Measurements from ENCODE around the gene TCF12.

TCF12 gene

DNA sequence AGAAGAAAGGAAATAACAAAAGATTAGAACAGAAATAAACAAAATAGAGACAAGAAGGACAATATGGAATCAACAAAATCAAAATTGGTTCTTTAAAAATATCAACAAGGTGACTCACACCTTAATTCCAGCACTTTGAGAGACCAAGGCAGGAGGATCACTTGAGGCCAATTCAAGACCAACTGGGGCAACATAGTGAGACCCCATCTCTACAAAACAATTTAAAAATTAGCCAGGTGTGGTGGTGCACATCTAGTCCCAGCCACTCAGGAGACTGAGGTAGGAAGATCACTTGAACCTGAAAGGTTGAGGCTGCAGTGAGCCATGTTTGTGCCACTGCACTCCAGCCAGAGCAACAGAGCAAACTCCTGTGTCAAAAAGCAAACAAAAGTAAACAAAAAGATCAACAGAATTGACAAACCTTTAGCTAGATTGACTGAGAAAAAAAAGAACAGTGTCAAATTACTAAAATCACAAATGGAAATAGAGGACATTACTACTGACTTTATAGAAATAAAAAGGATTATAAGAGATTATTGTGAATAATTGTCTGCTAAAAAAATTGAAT lies 267.1 kb downstream of the TCF12 start:
- DNase-seq = no peak

DNA sequence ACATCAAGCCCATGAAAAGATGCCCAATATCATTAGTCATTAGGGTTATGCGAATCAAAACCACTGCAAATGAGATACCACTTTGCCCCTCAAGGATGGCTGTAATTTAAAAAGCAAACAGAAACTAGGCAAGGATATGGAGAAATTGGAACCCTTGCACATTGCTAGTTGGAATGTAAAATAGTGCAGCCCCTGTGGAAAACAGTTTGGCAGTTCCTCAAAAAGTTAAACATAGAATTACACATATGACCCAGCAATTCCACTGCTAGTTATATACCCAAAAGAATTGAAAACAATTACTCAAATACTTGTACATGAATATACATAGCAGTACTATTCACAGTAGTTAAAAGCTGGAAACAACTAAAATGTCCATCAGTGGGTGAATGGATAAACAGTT lies 271.0 kb downstream of the TCF12 start:
- no peak for DNase-seq

DNA sequence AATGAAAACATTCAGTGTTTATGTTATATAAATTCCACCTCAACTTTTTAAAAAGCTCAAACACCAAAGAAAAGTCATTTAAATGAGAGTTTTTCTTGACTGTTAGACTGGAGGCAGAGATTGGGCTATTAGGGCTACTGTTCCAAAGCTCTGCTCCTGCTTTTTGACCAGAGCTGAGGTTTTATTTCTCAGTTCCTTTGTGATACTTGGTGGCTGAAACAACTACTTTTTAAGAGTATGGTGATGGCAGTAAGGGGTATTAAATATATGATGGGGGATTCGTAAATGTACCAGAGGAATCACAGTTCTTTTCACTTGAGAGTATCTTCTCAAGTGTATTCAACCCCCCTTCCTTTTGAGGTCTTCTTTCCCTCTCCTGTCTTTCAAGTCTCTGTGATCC lies 271.8 kb downstream of the TCF12 start:
- no peak for DNase-seq

DNA sequence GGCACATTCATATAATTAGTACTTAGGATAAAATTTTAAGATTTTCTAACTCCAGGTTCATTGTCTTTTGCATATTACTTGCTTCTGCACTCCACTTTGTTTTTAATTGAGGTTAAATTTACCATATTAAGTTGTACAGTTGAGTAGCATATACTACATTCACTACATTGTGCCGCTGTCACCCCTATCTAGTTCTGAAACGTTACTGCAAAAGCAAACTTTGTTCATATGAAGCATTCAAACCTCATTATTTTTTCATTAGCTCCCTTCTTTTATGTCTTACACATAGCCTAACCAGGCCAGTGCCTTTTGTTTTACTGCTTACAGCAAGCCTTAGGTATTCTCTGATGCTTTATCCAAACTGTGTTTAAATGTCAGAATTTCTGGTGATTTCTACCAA lies 274.7 kb downstream of the TCF12 start:
- no peak for DNase-seq

DNA sequence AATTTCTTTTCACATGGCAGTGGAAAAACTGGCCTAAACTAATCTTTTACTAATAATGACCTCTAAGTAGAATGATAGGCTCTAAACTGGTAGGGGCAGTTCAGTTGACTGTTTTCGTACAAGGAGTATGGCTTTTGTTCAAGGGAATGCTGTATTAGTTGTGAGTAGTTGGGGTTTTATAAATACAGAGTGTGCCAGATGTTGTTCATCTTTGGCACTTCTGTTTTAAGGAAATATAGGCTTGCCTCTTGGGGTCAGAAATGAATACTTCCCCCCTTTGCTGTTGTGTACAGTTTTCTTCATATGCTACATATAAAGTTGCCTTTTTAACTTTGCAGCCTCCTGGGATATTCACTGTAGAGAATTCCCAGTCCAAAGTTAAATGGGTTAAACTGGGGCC lies 276.9 kb downstream of the TCF12 start:
- no peak for DNase-seq

DNA sequence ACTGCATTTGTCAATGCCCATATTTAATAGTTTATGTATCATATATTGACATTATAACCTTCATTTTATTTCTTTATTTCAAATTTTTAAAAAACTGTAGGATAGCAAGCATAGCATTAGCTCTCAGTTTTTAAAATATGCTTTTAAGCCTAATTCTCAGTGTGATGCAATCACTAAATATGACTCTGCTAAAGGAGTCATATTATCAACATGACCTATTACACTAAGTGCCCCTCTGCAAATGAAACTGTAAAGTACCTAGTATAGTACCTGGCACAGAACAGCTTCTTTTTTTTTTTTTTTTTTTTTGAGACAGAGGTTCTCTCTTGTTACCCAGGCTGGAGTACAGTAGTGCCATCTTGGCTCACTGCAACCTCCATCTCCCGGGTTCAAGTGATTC lies 278.4 kb downstream of the TCF12 start:
- DNase-seq = no peak

DNA sequence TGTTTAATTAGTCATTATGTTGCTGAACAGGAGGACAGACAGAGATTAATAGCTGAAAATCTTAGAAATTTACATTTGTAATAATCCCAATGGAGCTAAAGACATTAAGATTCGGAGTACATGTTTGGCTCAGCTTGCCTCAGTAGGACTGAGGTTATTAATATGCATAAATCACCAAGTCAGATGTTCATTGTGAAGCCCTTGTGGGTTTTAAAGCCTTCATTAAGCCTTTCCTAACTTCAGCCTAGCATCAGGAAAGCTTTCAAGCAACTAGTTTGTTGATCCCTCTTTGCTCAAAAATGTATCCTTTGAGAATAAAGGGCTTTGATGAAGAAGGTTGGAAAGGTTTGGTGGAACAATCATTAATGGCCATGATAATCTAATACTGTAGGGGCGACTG lies 279.7 kb downstream of the TCF12 start:
- DNase-seq = no peak

DNA sequence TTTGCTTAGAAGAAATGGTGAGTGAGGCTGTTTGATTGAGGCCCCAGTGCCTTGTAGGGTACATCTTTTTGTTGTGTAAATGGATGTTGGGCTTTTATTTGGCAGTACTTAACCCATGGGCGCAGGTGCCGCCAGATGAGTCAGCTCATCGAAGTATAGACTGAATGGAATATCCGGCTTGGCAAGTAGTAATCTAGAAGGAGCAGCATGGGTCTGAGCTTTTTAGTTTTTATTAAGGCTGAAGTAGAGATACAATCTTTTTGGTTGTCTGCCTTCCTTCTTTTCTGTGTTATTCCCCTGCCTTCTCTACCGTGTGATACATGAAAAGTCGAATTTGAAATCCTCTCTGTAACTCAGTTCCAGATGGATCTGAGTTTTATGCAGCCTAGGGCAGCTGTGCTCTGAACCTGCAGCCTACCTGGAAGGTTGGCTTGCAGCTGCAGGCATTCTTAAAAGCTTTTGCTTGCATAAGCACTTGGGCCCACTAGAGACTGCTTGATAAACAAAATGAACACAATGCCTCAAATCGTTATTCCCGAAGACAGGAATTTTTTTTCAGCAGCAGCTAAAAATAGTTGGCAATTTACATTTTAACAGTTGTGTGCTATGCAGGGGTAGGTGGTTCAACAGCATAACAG lies 280.3 kb downstream of the TCF12 start:
- DNase-seq = no peak

DNA sequence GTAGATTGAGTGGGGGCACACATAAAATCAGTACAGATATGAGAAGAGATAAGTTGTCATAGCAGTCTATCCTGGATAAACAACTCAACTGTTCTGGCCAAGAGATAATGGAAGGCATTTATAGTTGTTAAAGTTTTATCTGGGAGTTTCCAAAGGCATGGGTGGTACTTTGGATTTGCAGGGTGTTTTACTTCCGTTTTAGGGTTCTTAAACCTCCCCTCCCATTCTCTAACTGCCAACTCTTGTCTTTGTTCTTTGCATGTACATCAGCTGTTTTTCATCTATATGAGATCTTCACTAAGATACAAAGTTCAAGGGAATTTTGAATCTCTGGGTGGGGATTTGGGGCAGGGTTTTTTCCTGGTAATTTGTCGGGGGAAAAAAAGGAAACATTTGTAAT lies 283.1 kb downstream of the TCF12 start:
- DNase-seq = no peak

DNA sequence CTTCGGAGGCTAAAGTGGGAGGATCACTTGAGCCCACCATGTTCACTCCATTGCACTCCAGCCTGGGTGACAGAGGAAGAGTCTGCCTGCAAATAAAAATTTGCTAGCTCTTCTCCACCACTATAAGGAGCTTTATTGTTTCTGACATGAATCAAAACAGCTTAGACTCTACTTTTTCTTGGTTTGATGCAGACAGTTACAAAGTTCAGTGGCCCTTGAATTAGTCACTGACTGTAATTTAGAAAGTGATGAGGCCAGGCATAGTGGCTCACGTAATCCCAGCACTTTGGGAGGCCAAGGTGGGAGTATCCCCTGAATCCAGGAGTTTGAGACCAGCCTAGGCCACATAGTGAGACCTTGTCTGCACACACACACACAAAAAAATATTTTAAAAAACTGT lies 285.5 kb downstream of the TCF12 start:
- DNase-seq = no peak

DNA sequence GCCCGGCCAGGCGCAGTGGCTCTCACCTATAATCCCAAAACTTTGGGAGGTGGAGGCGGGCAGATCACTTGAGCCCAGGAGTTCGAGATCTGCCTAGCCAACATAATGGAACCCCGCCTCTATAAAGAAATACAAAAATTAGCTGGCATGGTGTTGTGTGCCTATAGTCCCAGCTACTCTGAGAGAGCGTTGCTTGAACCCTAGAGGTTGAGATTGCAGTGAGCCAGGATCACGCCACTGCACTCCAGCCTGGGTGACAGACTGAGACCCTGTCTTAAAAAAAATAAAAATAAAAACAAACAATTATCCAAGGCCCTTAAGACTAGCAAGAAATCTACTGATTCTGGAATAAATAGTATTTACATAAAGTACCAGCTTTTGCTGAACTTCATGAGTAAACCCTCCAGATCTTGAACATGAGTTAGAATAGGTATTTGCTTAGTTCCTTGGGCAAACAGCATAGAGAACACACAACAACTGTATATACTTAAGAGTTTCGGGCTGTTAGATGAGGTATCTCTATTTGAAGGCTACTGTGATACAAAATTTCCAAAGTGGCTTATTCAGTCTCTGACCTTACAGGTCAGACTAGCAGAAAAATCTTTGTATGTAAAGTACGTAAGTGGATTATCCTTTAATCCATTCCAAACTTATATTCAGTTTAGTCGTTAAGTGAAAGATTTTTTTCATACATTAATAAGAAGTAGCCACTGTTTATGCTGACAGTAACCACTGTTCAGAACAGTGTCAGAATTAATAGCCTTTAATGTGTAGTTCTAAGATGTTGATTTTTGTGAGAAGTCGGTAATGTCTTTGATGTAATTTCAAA lies 286.8 kb downstream of the TCF12 start:
- DNase-seq = no peak

DNA sequence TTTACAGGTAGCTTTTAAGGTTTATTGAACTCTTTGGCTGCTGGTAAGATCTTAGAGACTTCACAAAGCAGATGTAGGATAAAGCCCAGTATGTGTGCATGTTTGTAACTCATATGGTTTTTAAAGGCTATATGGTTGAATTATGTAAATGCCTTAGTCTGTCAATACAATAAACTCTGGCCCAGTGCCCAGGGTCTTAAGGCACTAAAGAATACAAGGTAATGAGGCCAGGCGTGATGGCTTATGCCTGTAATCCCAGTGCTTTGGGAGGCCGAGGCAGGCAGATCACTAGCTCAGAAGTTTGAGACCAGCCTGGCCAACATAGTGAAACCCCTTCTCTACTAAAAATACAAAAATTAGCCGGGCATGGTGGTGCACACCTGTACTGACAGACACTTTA lies 287.6 kb downstream of the TCF12 start:
- DNase-seq = no peak

DNA sequence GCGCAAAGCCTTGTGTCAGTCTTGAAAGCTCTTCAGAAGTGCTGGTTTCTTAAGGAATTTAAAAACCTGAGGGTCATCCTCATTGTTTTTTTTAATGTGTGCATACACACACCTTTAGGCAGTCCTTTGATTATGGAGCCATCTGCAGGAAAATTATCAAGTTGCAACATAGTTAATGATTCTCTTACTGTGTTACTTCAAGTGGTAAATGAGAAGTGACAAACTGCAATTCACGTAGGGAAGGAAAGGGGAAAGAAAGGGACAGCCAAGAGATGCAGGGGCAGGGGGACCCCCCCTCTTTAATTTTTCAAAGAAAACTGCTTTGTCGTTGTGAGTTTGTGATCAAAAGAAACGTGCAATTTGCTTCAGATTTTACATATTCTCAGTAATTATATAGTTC lies 295.4 kb downstream of the TCF12 start:
- peak in 1 of 2 experiments; percentile 28 for DNase-seq

DNA sequence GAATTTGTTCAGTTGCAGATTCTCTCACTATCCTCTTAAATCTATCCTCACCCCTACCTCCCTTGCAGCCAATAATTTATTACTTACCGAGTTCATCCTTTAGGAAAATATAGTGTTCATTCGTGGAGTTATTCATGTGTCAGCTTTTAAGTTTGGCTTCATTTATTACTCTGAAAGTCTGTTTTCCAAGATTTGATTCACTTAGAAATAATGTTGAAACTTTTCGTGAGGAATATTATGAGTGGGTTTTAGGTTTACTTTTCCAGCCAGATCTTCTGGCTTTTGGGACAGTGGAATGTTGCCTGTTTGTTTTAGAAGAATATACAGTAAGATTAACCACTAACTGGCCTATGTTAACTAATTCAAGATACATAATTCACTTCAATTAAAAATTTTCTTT lies 296.9 kb downstream of the TCF12 start:
- DNase-seq = no peak

DNA sequence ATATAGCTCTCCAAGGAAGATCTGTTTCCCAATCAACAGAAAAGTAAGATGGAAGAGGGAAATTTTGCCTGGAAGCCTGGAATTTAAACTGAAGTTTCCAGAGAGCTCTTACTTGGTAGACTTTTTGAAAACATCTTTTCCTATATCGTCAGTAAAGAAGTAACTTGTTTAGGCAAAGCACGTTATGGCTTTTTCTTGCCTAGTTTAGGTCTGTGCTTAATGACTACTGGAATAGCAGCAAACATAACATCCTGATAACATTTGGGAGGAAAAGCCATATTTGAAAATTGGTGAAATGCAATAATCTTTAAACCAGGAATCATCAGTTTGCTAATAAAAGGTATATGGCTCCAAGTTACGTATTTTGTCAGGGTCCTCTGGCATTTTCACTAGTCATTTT lies 297.4 kb downstream of the TCF12 start:
- DNase-seq = no peak

DNA sequence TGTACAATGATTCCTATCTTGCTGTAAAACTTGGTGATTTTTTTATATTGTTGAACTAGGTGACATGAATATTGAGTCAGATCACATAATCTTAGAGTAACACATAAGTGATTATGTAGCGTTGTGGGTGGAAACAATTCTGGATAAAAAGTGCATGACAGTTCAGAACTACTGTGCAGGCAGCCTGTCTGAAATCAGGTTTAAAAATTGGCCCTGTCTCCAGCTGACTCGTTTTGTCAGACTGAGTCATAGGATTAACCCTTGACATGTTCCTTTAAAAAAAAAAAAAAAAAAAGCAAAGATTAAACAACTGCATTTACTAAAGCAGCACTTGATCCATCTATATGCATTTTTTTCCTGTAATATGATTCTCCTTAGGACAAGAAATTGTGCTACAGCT lies 297.8 kb downstream of the TCF12 start:
- DNase-seq = no peak

DNA sequence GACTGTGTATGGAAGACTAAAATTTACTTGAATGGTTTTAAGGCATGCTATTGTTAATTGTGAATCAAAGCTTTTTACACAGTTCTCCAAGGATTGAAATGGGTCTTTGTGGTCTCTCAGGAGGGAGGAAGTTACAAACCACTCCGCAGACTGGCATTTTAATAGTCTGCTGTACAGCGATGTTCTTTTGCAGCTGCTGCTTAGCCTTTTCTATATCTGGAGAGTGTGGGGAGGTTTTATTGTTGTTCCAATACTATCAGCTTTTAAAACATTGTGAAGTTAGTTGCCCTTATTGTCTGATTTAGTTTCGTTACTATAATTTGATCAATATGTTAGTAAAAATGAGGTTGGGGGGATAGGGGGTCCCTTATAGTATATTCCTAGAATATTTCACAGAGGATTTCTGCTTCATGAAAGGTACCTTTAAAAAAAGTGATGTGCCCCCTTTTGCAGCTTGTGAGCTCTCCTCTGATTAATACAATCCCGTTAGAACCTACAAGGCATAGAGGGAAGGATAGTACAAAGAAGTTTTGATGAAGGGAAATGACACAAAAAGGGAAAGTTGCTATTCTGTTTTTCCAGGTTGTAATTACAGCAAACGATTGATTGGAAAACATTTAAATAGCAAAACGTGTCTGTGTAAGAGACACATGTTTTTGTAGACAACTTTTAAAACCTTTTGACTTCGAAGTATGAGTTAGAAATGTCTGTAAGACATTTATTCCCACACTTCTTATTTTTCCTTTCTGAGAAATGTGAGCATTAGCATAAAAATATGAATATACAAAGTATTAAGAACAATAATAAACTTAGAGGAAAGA lies 299.5 kb downstream of the TCF12 start:
- no peak for DNase-seq

DNA sequence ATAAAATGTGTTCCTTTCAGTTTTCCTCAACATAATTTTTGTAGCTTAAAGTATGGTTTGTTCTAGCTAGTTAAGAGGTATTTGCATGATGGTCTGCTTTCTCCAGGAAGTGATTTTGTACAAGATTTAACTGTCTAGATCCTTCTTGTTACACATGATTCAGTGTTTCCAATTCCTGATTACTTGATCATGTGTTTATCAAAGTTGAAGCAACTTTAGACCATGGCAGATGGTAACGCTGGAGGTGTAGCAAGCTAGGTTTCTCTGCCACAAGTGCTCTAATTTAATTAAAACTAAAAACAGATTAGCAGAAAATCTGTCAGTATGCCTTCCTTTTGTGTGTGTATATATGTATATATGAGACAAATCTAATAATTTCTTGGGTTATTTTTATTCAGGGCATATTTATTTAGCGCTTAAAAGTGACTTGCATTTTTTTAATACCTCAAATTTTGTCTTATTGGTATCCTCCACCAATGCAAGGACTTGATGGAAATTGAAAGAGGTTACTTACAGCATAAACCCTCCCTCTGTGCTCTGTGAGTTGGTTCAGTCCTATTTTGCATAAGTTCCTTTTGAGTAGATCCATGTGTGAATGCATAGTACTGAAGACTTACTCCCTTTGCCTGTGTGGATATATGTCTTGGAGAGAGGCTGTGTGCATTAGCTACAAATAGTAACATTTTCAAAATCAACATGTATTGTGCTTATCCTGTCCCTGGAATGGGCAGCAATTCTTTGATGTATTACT lies 300.6 kb downstream of the TCF12 start:
- no peak for DNase-seq

DNA sequence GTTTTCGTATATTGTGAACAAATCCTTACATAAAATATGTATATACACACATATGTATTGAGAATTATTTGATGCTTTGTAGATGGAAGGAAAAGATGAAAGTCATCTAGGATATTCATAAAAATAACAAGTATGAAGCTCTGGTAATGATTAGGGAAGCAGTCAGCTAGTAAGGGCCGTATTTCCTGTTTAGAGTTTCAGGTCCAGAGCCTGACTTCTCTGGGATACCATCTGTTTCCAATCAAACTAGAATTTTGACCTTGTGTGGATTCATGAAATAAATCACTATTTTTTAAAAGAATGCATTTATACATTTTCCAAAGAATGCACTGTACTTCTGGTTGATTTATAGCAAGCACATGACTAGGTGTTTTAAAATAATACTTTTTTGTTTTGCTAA lies 301.8 kb downstream of the TCF12 start:
- DNase-seq = no peak

DNA sequence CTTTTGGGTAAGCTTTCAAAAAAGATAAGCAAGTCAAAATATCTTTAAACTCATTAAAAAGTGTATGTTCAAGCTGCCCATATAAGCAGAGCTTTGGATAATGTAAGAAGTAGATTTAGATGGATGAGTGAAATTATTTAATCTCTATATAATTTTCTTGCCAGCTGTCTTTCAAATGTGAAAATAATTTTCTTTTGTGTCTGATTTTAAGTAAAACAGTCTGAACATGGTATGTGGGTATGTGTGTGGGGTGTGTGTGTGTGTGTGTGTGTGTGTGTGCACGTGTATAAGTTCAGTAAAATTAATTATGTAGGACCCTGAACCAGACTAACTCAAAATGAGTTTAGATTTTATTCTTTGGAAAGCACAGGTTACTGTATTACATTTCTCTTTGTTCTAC lies 302.7 kb downstream of the TCF12 start:
- no peak for DNase-seq

DNA sequence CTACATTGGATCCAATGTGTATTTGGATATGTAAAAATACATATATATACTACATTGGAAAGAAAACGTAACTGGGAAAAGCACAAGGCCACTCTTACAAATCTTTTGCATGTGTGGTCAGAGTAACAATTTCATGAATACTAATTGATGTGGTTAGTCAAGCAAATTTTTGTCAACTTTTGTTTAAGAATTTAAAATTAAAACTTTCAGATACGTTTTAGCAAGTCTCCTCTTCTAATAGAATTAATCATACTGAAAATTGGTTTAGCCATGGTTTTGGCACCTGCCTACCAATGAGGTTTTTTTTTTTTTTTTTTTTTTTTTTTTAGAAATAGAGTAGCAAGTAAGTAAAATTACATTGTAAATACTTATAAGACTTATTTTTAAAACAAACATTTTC lies 304.9 kb downstream of the TCF12 start:
- no peak for DNase-seq

DNA sequence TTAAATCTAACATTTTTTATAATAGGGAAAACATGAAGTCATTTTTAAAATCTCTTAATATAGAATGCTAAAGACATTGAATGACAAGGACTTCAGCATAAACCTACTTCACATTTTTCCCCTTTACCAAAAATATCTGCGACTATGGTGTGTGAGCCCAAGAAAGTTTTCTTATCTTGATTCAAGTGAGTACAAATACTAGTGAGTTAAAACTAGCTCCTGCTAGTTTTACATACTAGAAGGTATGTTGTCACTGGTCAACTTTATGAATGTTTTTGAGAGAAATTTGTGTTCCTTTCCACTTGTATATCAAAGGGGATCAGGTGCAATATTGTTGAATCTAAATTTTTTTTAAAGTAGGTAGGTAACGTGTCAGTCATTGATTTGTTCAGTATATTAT lies 305.4 kb downstream of the TCF12 start:
- DNase-seq = no peak

DNA sequence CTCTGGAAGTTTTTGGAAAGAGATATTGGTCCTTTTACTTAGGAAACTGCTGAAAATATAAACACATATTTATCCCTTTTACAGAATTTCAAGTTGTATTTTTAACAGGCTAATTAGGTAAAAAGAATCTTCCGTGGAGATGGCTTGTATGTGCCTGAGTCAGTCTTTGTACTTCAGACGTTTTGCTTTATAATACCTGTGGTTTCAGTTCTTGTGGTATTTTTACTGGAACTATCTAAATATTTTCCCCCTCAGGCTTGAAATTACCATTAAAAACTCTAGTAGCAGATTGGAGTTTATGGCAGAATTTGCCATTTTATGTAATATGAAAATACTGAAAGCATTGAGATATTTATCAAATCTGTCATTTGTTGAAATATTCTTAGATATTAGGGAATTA lies 306.2 kb downstream of the TCF12 start:
- DNase-seq = no peak
